ENCODE data around the gene HJURP.
"Not testable (repeated sequence)": the region's sequence is repeated elsewhere in the genome, so short reads cannot be mapped to it uniquely, and the experiment has no call there.

The HJURP gene

GRCh38 chr2:233854241-233854981 lies at the start of gene HJURP:
Gene HJURP, minus strand, starts transcription at chr2:233854535. Its CDS starts 35 bp downstream, at chr2:233854500.
- peak; percentile 98 for DNase-seq

DNA sequence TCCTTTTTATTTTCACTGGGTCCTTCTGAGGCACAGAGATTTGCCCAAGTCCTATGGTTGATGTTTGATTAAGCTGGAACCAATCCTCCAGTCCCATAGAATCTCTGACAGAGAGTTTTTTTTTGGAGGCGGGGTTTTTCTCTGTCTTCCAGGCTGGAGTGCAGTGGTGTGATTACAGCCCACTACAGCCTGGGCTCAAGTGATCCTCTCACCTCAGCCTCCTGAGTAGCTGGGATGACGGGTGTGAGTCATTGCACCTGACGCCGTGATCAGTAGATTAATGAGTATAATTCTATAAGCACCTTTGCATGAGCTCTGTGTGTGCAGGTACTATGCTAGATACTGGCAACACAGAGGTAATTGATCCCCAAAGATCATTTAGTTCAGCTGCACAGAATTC lies 47.5 kb upstream of the HJURP start:
- no peak for DNase-seq

DNA sequence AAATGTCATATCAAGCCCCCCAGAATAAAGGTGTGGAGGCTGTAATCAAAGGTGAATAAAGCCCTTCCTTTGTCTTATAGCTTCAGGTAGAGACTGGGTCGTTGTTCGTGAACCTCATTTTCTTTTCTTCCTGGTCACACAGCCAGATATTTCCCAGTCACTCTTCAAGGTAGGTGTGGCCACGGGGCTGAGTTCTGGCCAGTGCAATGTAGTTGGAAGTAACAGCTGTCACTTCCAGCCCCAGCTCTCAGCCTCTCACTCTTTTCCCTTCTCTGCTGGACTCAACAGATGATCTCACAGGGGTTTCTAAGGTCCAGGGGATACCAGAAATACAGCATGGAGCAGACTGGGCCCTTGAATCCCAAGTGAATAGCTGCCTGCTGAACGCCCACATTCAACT lies 47.0 kb upstream of the HJURP start:
- DNase-seq: no peak

GRCh38 chr2:233896253-233896652 lies 41.9 kb upstream of the HJURP start:
- DNase-seq: not testable (repeated sequence)

- DNase-seq: peak; percentile 29
Measured at GRCh38 chr2:233892793-233893192, 38.5 kb upstream of the HJURP start.

- DNase-seq: no peak
Measured at GRCh38 chr2:233882353-233882752, 28.0 kb upstream of the HJURP start.

GRCh38 chr2:233872125-233872524 lies 17.8 kb upstream of the HJURP start:
- DNase-seq: not testable (repeated sequence)

GRCh38 chr2:233871432-233871831 lies 17.1 kb upstream of the HJURP start:
- DNase-seq: no peak

GRCh38 chr2:233867993-233868532 lies 13.7 kb upstream of the HJURP start, which contains the start of gene MSL3B:
Gene MSL3B, minus strand, starts transcription at chr2:233868386.
- DNase-seq: peak; percentile 40

DNA sequence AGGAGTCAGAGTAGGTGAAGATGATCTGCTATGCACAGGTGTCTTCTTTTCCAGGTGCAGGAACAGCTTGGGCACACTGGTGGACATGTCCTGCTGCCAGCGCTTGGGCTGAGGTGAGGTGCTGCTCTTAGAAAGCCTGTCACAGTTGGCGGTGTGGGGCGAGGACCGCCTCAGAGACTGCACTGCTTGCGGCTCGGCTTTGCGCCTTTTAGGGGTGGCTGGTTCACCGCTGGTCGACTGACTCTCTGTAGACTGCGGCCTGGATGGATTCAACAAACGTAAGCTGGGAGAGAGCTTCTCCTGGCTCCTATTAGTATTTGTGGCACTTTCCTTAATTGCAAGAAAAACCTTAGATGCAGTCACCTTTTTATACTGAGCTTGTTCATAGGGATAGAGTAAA lies 12.1 kb upstream of the HJURP start:
- DNase-seq: no peak

DNA sequence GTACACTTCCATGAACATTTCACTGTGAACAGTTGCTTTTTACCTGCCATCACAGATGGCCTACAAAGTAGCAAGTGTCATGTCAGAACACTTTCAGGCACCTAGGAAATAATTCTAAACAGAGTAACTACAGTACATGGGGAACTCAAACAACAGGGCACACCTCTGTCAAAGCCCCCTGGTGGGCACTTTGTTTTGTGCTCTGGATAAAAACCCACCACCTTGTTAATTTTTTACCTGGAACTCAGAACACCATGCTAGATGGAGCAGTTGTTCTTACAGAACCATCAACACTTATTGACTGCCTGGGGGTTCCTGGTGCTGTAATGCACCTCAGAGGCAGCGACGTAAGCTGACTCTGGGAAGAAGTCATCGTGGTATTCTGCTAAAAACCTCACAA lies 11.5 kb upstream of the HJURP start:
- no peak for DNase-seq

DNA sequence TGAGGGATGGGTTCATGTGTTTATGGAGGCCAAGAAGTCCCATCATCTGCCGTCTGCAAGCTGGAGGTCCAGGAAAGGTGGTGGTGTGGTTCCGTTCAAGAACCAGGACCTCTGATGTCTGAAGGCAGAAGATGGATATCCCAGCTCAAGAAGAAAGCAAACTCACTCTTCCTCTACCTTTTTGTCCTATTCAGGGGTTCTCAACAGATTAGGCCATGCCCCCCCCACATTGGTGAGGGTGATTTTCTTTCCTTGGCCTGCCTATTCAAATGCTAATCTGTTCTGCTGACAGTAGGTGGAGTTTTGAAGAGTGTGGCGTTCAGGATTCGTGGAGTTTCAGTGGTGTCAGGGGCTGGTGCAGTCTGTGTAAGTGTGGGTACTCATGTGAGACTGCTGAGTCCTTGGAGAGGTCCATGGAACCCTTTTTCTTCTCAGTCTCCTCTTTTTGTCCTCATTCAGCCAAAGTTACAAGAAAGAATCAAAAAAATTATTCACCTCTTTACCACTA lies 8.0 kb upstream of the HJURP start:
- no peak for DNase-seq

- no peak for DNase-seq
Measured at GRCh38 chr2:233858331-233858730, 4.0 kb upstream of the HJURP start.

DNA sequence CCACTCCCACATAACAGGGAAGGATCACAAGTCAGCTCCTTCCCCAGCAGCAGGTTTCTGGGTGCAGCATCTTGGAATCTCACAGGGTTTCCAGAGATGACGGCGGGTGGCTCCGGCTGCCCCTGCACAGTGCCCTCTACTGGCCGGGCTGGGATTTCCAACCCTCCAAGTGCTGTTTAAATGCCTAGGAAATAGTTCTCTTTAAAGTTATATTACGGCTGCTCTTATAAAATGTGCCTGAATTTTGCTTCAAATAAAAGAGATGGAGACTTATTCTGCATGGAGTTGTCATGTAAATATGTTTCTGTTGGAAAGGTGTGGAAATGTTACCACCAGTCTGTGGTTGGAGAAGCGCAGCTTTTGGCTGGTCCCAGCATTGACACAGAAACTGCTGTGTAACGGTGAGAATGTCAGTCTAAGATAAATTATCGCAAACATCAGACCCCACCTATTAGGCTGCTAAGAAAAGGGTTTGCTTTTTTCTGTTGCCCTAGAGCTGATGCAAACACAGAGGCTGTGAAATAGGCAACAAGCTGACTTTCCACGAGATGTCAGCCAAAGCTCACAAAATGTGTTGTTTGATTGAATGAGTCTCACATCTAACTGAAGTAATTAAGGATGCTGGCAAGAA lies 3.3 kb upstream of the HJURP start:
- DNase-seq: no peak

DNA sequence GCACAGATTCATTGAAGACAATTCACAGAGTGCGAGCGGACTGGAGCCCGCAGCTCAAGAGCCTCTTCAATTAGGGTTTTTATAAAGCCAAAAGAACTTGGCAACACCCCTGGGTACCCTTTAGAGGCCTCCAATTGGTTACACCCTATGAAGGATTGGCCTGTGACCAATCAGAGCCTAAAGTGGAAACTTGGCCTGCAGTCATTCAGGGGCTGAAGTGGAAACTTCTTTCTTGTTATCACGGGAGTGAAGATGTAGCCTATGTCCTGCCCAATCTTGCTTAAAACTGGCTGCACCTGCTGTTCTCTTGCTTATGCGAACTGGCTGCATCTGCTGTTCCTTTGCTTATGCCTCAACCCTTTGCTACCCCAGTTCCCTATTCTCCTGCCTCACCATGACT lies 1.8 kb upstream of the HJURP start:
- no peak for DNase-seq

DNA sequence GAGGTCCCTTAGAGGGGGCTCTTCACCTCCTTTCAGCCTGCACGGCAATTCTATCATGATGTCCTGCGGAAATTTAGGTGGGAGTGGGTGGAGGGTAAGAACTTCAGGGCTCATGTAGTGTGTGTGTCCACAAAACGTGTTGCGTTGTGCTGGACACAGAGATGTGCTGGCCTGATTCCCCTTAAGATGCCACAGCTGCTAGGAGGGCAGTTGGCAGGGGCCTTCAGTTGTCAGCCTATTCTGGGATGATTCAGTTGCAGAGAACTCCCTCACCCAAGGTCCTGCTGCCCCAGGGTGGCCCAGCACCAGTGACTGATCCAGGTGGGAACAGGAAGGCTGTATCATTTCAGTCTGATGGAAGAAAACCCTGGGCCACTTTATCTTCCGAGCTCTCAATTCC lies 1.0 kb upstream of the HJURP start:
- no peak for DNase-seq

- no peak for DNase-seq
Measured at GRCh38 chr2:233853883-233854240, 473 bp downstream of the HJURP start.

DNA sequence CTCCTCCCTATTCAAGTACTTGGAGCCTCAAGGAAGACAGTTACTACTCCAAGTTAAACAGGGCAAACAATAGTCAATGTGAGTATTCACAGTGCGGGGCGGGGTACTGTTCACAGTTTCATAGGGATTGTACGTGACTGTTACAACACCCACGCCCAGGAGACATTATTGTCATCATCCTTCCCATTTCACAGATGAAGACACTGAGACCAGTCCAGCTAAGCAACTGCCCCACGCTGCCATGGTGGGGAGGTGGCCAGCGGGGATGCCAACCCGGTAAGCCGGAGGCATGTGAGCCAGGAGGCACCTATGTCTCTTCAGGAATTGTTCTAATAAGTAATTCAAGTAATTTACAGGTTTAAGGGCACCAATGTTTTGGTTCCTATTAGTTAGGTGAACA lies 982 bp downstream of the HJURP start:
- no peak for DNase-seq

- no peak for DNase-seq
Measured at GRCh38 chr2:233852056-233852455, 2.3 kb downstream of the HJURP start.

DNA sequence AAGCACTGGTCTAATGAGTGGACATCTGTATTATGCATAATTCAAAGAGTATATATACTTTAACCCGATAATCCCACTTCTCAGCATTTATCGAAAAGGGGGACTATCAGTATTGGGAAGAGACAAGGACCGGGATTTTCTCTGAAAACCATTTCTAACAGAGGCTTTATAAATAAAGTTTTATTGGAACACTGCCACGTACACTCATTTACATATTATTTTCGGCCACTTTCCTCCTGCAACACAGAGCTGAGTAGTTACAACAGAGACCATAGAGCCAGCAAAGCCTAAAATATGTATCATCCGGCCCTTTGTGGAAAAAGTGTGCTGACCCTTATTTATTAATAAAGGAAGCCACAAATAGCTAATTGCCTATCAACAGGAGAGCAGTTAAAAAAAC lies 3.2 kb downstream of the HJURP start:
- no peak for DNase-seq

GRCh38 chr2:233850745-233851144 lies 3.6 kb downstream of the HJURP start:
- no peak for DNase-seq

DNA sequence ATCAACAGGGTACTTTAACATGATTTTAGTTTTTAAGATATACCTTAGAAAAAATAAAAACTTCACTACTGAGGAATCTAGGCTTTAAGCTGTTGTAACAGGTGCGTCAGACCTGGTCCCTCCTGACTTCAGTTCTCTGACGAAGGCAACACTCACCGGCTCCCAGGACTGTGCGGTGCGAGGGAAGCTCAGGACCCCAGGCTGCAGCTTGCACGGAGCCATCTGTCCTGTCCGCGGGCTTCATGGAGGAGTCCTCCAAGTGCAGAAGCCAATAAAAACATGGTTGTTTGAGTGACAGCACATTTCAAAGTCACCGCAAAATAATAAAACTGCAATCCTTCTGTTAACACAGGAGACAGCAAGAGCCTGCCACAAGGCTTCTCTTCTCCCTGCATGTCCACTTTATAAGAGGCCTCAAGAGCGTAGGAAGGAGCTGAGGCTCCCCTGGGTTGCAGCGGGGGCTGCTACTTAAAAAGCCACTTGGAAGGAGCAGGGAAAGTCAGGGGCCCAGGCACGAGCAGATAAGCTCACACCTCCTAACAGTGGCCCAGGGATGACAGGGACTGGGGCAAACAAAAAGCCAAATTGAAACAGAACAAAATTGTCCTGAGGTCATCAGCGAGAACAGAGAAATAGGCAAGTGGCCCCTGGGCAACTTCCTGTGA lies 4.6 kb downstream of the HJURP start:
- DNase-seq: no peak

DNA sequence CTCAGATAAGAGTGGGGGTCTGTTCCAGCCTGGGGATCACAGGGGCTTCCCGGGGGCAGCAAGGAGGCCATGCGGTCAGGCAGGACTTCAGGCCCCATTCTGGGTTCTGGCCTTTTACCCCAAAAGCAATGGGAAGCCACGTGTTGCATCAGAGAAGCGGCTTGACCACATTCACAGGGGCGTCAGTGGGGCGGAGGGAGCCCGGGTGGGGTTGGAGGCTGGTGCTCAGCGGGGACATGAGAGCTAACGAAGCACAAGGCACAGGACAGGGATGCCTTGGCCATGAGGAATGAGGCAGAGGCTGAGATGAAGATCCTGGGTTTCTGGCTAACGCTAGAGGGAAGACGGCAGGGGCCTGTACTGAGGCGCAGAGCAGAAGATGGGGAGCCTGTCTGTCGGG lies 6.1 kb downstream of the HJURP start:
- no peak for DNase-seq
